ENCODE data around the gene BHLHE23.
A peak's percentile ranks its signal among the peaks of the same experiment; 100 is the strongest.

Gene BHLHE23

GRCh38 chr20:63025534-63026331 is 19.0 kb upstream of the BHLHE23 start:
- no peak for DNase-seq (ENCODE audit: low read depth in 2 of 2)

GRCh38 chr20:63024573-63025392 is 18.0 kb upstream of the BHLHE23 start:
- no peak for DNase-seq (ENCODE audit: low read depth in 2 of 2)

- no peak for DNase-seq (ENCODE audit: low read depth in 2 of 2)
Measured at GRCh38 chr20:63023936-63024571, 17.3 kb upstream of the BHLHE23 start.

- no peak for DNase-seq (ENCODE audit: low read depth in 2 of 2)
Measured at GRCh38 chr20:63023071-63023935, 16.5 kb upstream of the BHLHE23 start.

- no peak for DNase-seq (ENCODE audit: low read depth in 2 of 2)
Measured at GRCh38 chr20:63022501-63022900, 15.7 kb upstream of the BHLHE23 start.

GRCh38 chr20:63021356-63022321 is 14.9 kb upstream of the BHLHE23 start:
- no peak for DNase-seq (ENCODE audit: low read depth in 2 of 2)

GRCh38 chr20:63020681-63021080 is 13.9 kb upstream of the BHLHE23 start:
- DNase-seq (ENCODE audit: low read depth in 2 of 2), result no peak

GRCh38 chr20:63017826-63018411 is 11.2 kb upstream of the BHLHE23 start:
- DNase-seq (ENCODE audit: low read depth in 2 of 2), result no peak

GRCh38 chr20:63017076-63017825 is 10.5 kb upstream of the BHLHE23 start:
- DNase-seq (ENCODE audit: low read depth in 2 of 2), result no peak

- no peak for DNase-seq (ENCODE audit: low read depth in 2 of 2)
Measured at GRCh38 chr20:63016514-63017075, 9.8 kb upstream of the BHLHE23 start.

- no peak for DNase-seq (ENCODE audit: low read depth in 2 of 2)
Measured at GRCh38 chr20:63015662-63016361, 9.0 kb upstream of the BHLHE23 start.

GRCh38 chr20:63015147-63015661 is 8.4 kb upstream of the BHLHE23 start:
- DNase-seq (ENCODE audit: low read depth in 2 of 2), result no peak

GRCh38 chr20:63014710-63015109 is 7.9 kb upstream of the BHLHE23 start:
- no peak for DNase-seq (ENCODE audit: low read depth in 2 of 2)

- DNase-seq (ENCODE audit: low read depth in 2 of 2), result no peak
Measured at GRCh38 chr20:63014287-63014686, 7.5 kb upstream of the BHLHE23 start.

- DNase-seq (ENCODE audit: low read depth in 2 of 2), result no peak
Measured at GRCh38 chr20:63013207-63013606, 6.4 kb upstream of the BHLHE23 start.

- no peak for DNase-seq (ENCODE audit: low read depth in 2 of 2)
Measured at GRCh38 chr20:63011798-63012197, 5.0 kb upstream of the BHLHE23 start.

- peak in 1 of 2 donors; percentile 47 for DNase-seq (ENCODE audit: low read depth in 2 of 2)
Measured at GRCh38 chr20:63009988-63010769, 3.4 kb upstream of the BHLHE23 start.
